Measurements from ENCODE around the gene VANGL1. TPM values are rescaled to one million over a fixed set of nuclear protein-coding genes. Genes with fewer than 3 reads are reported as not detected.
A peak's percentile ranks its signal among the peaks of the same experiment; 100 is the strongest.
"Not testable (repeated sequence)": the region's sequence is repeated elsewhere in the genome, so short reads cannot be mapped to it uniquely, and the experiment has no call there.

VANGL1 gene
- total RNA-seq = 1 to 10 TPM in 1 of 2 donors, under 1 TPM in 1; 0.48 to 1.4 TPM

DNA sequence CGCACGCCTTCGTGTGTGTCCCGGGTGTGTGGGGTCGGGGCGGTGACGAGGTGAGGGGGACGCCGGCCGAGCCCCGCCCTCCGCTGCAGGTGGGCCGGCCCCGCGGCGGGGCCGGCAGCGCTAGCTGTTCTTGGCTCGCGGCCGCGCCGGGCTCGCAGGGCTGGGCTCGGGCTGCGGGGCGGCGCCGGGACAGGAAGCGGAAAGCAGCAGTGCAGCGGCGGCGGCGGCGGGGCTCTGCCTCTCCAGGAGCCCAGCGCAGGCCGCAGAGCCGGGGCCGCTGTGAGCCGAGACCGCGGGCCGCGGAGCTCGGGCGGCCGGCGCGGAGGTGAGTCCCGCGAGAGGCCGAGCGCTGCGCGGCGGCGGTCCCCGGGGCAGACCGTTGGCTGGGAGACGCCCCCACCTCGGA, at the start of gene VANGL1:
Gene VANGL1, plus strand, starts transcription at position 209 of the 406 bp plus-strand sequence. CDS start 9,444 bp downstream, outside the sequence.
- peak in 1 of 2 donors; percentile 54 for DNase-seq (ENCODE audit: low spot score in 2 of 2)
- peaks cover 26 to 34% of the 10 kb centered on the region in 2 donors for H3K36me3 Mint-ChIP-seq
- no peak within 1 kb of the TSS for H3K27ac Mint-ChIP-seq
- peaks cover 16 to 31% of the 10 kb centered on the region in 2 donors for H3K9me3 Mint-ChIP-seq
- peak; percentile 76 to 84 for ATAC-seq

- Mint-ChIP-seq H3K36me3 (peaks cover 0 to 5% of the 10 kb centered on the region in 2 donors), H3K27ac (no peak overlapping the region), H3K9me3 (peaks cover 0 to 4% of the 10 kb centered on the region in 2 donors)
- no peak for ATAC-seq
- DNase-seq (ENCODE audit: low spot score in 2 of 2) = no peak
Observed at GRCh38 chr1:115592264-115592663, 49.5 kb upstream of the VANGL1 start.

DNA sequence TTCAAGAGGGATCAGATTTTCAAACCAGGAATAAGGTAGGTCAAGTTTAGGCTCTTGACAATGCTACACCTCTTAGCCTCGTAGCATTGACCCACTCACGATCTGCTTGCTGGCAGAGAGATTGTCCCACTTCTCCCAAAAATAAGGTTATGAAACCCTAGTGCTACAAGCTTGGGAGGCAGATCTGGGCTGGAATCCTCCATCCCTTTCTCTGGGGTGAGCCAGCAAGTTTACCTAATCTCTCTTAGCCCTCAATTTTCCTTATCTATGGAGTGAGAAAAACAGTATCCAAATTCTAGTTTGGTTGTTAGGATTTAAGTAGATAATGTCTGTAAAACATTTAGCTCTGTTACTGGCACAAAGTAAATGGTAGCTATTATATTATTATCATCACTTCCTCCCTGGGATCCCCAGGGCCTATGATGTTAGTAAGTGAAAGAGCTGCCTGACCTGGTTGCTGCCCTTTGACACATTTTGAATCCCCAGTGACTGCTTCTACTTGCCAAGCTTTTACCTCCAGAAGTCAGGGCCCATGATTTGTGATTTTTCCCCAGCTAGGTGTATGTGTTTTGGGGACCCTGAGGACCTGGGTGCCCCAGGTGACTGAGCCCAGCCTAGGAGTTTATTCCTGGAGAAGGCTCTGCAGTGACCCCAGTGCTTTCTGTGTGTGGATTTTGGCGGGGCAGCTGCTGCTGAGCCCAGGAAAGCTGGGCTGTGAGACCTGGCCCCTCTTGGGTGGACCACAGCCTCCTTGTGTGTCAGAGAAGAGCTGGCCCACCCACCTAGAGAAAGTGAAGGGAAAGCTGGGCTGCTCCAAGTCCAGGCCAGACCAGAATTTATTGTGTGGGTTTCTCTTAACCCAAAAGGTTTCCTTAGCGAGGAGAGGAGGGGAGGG, 48.2 kb upstream of the VANGL1 start:
- Mint-ChIP-seq H3K27ac (no peak overlapping the region), H3K36me3 (no peaks in the 10 kb centered on the region), H3K9me3 (no peaks in the 10 kb centered on the region)
- ATAC-seq (no peak), DNase-seq (ENCODE audit: low spot score in 2 of 2) (no peak)

- DNase-seq (ENCODE audit: low spot score in 2 of 2) = no peak
- no peaks in the 10 kb centered on the region for H3K9me3 Mint-ChIP-seq
- no peak for ATAC-seq
- no peak overlapping the region for H3K27ac Mint-ChIP-seq
- no peaks in the 10 kb centered on the region for H3K36me3 Mint-ChIP-seq
Observed at GRCh38 chr1:115594600-115594999, 47.2 kb upstream of the VANGL1 start.

- ATAC-seq (peak; percentile 55 to 69), DNase-seq (ENCODE audit: low spot score in 2 of 2) (peak in 1 of 2 donors; percentile 65)
- Mint-ChIP-seq H3K36me3 (no peaks in the 10 kb centered on the region), H3K9me3 (no peaks in the 10 kb centered on the region), H3K27ac (no peak overlapping the region)
Observed at GRCh38 chr1:115595279-115596079, 46.3 kb upstream of the VANGL1 start.

GRCh38 chr1:115596080-115596780, 45.5 kb upstream of the VANGL1 start:
- Mint-ChIP-seq H3K9me3 (no peaks in the 10 kb centered on the region), H3K36me3 (no peaks in the 10 kb centered on the region), H3K27ac (no peak overlapping the region)
- no peak for DNase-seq (ENCODE audit: low spot score in 2 of 2)
- ATAC-seq = no peak

GRCh38 chr1:115604508-115604907, 37.3 kb upstream of the VANGL1 start:
- DNase-seq (ENCODE audit: low spot score in 2 of 2) (no peak), ATAC-seq (no peak)
- no peak overlapping the region for H3K27ac Mint-ChIP-seq
- no peaks in the 10 kb centered on the region for H3K9me3 Mint-ChIP-seq
- H3K36me3 Mint-ChIP-seq = no peaks in the 10 kb centered on the region

GRCh38 chr1:115606305-115606704, 35.5 kb upstream of the VANGL1 start:
- Mint-ChIP-seq H3K27ac (no peak overlapping the region), H3K36me3 (no peaks in the 10 kb centered on the region), H3K9me3 (no peaks in the 10 kb centered on the region)
- ATAC-seq (no peak), DNase-seq (ENCODE audit: low spot score in 2 of 2) (no peak)

GRCh38 chr1:115609021-115609420, 32.7 kb upstream of the VANGL1 start:
- DNase-seq (ENCODE audit: low spot score in 2 of 2) = no peak
- Mint-ChIP-seq H3K27ac (no peak overlapping the region), H3K9me3 (peaks cover 0 to 3% of the 10 kb centered on the region in 2 donors), H3K36me3 (no peaks in the 10 kb centered on the region)
- ATAC-seq = no peak

GRCh38 chr1:115613767-115614166, 28.0 kb upstream of the VANGL1 start:
- no peaks in the 10 kb centered on the region for H3K36me3 Mint-ChIP-seq
- DNase-seq (ENCODE audit: low spot score in 2 of 2) (no peak), ATAC-seq (no peak)
- H3K9me3 Mint-ChIP-seq = peaks cover 3 to 10% of the 10 kb centered on the region in 2 donors
- no peak overlapping the region for H3K27ac Mint-ChIP-seq

- Mint-ChIP-seq H3K9me3 (peaks cover 21 to 22% of the 10 kb centered on the region in 2 donors), H3K27ac (no peak overlapping the region)
- no peak for ATAC-seq
Observed at GRCh38 chr1:115620453-115620852, 21.3 kb upstream of the VANGL1 start.

DNA sequence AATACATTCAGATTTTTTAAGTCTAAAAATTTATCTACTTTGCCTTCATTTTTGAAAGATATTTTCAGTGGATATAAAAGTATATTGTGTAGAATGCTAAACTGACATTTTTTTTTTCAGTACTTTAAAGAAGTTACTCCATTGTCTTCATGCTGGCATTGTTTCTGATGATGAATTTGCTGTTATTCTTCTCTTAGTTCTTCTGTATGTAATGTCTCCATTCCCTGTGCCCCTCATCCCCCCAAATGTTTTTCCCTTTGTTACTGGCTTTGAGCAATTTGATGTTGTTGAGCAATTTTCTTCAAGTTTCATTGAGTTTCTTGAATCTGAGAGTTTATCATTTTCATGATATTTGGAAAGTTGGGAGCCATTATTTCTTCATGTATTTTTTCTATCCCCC, 20.8 kb upstream of the VANGL1 start:
- H3K27ac Mint-ChIP-seq = no peak overlapping the region
- no peak for ATAC-seq
- DNase-seq (ENCODE audit: low spot score in 2 of 2) = no peak
- H3K36me3 Mint-ChIP-seq = peaks cover 12 to 19% of the 10 kb centered on the region in 2 donors
- peaks cover 21 to 22% of the 10 kb centered on the region in 2 donors for H3K9me3 Mint-ChIP-seq

More at GRCh38 chr1:115620453-115620852, 21.3 kb upstream of the VANGL1 start:
- no peak for DNase-seq (ENCODE audit: low spot score in 2 of 2)
- peaks cover 12 to 19% of the 10 kb centered on the region in 2 donors for H3K36me3 Mint-ChIP-seq

- peaks cover 16 to 18% of the 10 kb centered on the region in 2 donors for H3K36me3 Mint-ChIP-seq
- no peak for DNase-seq (ENCODE audit: low spot score in 2 of 2)
- no peak overlapping the region for H3K27ac Mint-ChIP-seq
- no peak for ATAC-seq
- peaks cover 16 to 19% of the 10 kb centered on the region in 2 donors for H3K9me3 Mint-ChIP-seq
Observed at GRCh38 chr1:115624859-115625258, 16.9 kb upstream of the VANGL1 start.

DNA sequence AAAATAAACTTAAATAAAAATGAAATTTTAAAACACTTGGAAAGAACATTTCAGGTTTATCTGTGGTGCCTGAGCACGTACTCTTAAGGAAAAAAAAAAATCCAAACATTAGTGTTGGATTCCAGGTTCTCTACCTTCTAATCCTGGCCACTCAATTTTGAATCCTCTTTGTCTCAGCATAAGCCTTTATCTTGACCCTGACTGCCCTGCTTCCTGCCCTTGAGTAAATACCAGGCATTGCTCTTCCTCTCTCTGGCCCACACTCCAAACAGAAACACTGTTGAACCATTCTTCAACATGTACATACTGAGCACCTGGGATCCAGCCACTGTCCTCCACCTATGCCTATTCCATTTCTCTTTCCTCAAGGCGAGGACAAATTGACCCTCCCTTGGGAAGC, 11.4 kb upstream of the VANGL1 start:
- Mint-ChIP-seq H3K9me3 (peaks cover 4 to 6% of the 10 kb centered on the region in 2 donors), H3K36me3 (peaks cover 0 to 7% of the 10 kb centered on the region in 2 donors), H3K27ac (no peak overlapping the region)
- no peak for DNase-seq (ENCODE audit: low spot score in 2 of 2)
- ATAC-seq = no peak

- Mint-ChIP-seq H3K27ac (no peak overlapping the region), H3K36me3 (peaks cover 5 to 21% of the 10 kb centered on the region in 2 donors), H3K9me3 (peaks cover 10 to 17% of the 10 kb centered on the region in 2 donors)
- DNase-seq (ENCODE audit: low spot score in 2 of 2) (no peak), ATAC-seq (no peak)
Observed at GRCh38 chr1:115632251-115633026, 9.3 kb upstream of the VANGL1 start.

DNA sequence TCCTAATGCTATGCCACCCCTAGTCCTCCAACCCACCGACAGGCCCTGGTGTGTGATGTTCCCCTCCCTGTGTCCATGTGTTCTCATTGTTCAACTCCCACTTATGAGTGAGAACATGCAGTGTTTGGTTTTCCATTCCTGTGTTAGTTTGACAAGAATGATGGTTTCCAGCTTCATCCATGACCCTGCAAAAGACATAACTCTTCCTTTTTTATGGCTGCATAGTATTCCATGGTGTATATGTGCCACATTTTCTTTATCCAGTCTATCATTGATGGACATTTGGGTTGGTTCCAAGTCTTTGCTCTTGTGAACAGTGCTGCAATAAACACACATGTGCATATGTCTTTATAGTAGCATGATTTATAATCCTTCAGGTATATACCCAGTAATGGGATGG, 8.2 kb upstream of the VANGL1 start:
- Mint-ChIP-seq H3K36me3 (peaks cover 15 to 24% of the 10 kb centered on the region in 2 donors), H3K9me3 (peaks cover 15 to 23% of the 10 kb centered on the region in 2 donors)
- not testable (repeated sequence) for ATAC-seq

More for the DNA sequence above, 8.2 kb upstream of the VANGL1 start:
- H3K27ac Mint-ChIP-seq; DNase-seq (ENCODE audit: low spot score in 2 of 2): not testable (repeated sequence)
